GM18511 (cell line): Measurements from ENCODE around the gene PIGS.
"Not testable (repeated sequence)": the region's sequence is repeated elsewhere in the genome, so short reads cannot be mapped to it uniquely, and the experiment has no call there.

ENCODE experiments used
- ATAC-seq: cut with Tn5 transposase; IDR thresholded peaks from one replicate; pipeline ENCODE4 v1.9.1; 2021; ENCODE audit warnings: mild to moderate bottlenecking, moderate library complexity; ENCODE audit not compliant: unreplicated experiment

PIGS gene

DNA sequence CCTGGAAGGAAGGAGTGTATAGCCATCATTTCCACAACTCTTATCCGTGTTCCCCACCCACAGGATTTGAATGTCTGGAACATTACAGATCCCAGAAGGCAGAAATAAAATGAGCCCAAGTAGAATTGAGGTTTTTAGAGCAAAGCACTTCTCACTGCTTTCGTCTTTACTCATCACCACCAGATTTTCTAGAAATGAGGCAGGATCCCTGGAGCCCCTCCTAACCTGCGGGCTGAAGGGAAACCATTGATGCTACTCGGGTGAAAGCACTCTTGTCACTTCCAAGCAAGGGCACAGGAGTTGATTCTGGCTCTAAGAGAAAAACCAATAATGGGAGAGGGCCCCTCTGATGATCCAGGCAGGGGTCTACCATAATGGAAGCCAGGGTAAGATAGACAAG is 8.2 kb upstream of the PIGS start:
- ATAC-seq, result no peak

DNA sequence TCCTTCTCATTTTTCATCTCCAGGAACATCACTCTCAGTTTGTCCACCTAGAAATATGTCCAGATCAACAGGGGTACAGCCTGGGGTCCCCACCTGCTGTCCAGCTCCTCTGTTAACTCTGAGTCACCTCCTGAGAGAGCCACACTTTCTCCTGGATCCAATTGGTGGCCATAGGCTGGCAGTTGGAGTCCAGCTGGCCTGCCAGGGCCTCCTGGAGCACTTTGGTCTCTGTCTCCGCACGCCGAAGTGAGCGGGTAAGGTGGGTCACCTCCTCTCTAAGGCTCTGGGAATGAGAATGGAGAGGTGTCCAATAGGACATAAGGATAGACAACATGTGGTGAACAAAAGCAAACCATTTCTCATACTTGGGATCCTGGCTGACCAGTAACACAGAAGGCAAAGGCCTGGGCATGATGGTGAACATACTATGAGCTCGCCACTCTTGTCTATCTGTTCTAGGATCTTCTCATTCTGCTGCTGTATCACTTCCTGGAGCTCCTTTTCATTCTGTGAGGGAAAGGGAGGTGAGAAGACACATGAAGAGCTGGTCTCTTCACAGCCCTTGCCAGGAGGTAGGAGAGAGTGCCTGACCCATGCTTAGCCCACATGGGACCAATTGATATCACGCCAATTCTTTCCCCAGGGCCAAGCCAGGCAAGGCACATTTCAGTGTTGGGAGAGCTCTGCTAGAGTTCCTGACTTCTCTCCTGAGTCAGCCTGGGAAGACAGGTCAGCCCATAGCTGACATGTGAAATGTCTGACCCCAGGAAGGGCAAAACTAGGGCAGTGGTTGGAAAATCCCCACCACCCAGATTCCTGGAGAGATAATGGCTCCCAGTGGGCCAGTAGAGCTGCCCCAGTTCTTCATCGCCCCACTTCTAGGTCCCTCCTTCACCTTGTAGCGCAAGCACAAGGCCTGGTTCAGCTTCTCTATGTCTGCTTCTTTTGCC is 7.2 kb upstream of the PIGS start:
- no peak for ATAC-seq

DNA sequence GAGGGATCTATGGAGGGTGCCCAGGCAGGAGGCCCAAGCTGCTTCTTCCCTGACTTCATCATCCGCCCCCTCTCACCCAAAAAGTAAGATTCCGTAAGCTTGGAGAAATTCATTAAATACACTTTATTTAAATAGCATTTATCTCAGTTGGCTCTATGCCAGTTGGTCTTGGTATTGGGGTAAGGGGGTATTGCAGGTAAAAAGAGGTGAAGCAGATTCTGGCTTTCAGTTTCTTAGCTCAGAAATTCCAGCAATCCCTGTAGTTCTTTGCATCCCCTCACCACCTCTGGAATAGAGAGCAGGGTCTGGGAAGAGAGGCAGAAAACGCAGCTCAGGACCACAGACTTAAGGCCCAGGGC is 6.1 kb upstream of the PIGS start:
- ATAC-seq, result no peak

DNA sequence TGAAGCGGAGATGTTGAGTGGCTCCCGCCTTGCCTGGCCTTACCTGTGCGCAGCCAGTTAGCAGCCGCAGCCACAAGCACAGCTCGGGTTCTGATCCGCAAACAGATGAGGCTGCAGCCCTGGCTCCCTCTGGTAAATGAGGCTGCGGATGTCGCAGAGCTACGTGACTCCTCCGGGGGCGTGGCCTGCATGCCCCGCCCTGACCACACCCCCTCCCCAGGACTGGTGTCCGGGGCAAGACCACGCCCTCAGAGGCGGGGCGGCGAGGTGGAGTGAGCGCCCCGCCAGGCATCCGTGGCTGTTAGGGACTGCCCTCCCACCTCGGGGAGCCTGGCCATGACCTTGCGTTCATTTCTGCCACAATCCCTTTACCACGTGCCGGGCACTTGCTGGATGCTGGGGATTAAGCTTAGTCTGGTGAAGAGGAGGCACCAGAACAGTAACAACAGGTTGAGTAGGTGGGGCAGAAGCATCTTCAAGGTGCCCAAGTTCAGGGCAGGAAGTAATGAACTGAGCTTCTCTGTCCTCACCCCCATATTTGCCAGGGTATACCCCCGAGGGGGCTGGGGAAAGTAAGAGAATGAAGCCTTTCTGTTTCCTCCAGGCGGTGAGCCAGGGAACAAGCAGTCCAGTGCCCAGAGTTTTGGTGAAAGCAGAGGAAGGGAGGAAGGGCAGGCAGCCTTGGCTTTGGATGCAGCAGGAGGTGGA is 5.6 kb upstream of the PIGS start, which contains the start of gene ALDOC:
Gene ALDOC, minus strand, starts transcription at position 138 of the 708 bp plus-strand sequence. CDS start 1,363 bp downstream, outside the sequence.
- ATAC-seq, result peak; percentile 81

DNA sequence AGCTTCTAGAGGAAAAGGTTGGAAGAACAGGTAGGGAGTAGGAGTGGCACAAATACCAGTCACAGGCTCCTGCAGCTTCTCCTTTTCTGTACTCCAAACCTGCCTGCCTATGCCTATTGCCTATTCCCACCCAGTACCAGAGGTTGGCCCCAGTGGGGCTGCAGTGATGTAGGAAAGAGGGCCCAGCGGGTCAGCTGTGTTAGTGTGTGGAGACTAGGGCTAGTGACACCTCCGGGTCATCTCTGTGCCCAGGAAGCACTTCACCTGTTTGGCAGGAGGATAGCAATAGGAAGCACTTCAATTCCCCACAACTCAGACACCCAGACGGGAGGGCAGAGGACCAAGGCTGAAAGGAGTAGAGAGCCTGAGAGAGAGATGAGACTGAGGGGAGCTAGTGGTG is 4.7 kb upstream of the PIGS start:
- not testable (repeated sequence) for ATAC-seq

DNA sequence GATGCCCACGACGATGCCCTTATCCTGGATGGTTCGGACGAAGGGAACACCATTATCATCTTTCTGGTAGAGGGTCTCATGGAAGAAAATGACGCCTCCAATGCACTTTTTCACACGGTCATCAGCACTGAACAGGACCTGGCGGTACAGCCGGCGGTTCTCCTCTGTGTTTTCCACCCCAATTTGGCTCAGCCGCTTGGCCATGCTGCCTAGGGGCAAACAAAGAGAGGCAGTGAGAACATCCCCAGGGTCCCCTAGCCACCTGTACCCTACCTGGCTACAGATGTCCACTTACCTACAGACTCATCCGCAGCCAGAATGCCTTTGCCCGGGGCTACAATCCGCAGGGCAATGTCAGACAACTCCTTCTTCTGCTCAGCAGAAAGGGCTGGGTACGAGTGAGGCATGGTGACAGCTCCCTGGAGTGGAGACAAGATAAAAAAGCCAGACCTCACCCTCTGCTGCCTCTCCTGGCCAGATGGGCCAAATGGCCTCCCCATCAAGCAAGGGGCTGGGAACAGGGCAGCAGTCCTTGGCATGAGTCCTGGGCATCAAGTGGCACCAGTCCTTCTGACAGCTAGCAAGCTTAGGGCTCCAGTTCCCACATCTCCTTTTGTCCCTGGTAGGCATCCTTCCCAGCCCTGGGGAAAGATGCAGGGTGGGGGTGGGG is 3.9 kb upstream of the PIGS start:
- ATAC-seq, result no peak

DNA sequence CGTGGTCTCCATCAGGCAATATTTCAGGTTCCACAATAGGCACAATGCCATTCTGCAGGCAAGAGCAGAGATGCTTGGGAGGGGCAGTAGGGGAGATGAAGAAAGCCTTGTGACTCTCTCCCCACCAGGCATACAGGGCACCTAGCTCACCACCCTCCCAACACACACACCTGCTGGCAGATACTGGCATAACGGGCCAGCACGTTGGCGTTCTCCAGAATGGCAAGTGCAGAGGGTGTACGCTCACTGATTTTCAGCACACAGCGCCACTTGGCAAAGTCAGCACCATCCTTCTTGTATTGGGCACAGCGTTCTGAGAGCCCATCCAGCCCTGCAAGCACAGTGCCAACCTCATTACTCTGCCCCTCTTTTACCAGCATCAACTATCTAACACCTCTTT is 3.2 kb upstream of the PIGS start:
- ATAC-seq, result no peak

DNA sequence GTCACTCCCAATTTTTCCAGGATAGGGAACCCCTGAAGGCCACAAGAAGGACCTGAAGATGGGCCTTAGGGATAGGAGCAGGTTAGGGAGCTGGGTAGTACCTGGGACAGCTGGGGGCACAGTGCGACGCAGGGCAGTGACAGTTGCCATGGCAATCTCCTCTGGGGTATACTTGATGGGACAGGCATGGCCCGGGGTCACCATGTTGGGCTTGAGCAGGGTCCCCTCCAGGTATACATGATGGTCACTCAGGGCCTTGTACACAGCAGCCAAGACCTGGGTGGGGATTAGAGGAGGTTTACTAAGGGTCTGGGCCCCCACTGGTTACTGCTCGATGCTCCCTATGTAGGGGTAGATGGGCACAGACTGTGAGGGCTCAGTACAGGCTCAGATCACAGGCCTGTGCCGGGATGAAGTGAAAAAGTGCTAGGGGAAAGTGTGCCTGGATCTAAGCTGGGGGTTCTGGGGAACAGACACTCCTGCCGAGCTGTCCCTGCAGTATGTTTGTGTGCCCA is 2.7 kb upstream of the PIGS start:
- no peak for ATAC-seq

DNA sequence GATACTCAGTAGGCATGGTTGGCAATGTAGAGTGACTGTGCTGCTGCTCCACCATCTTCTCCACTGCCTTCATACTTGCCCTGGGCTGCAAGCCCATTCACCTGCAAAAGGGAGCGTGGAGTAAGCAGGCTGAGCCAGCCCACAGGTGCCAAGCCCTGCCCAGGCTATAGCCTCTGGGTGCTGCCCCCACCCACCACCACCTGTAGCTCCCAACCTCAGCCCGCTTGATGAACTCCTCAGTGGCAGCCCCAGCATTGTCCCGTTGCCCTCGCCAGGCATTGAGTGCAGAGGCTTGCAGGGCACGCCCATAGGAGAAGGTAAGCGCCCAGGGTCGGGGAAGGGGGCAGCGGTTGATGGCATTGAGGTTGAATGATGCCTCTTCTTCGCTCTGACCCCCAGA is 2.2 kb upstream of the PIGS start:
- ATAC-seq, result no peak

DNA sequence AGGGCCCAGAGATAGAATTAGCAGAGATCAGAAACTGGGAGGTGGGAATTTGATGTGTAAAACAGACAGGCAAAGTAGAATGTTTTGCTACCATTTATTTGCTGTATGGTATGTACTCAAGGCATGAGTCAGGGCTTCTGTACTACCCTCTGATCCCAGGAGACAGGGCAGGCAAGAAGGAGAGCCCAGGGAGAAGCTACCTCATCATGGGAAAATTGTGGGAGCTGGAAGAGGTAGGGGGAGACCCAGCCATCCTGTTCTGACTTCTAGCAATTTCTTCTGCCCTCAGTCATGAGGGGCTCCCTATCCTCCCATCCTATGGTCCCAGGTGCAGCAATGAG is 1.7 kb upstream of the PIGS start:
- no peak for ATAC-seq

DNA sequence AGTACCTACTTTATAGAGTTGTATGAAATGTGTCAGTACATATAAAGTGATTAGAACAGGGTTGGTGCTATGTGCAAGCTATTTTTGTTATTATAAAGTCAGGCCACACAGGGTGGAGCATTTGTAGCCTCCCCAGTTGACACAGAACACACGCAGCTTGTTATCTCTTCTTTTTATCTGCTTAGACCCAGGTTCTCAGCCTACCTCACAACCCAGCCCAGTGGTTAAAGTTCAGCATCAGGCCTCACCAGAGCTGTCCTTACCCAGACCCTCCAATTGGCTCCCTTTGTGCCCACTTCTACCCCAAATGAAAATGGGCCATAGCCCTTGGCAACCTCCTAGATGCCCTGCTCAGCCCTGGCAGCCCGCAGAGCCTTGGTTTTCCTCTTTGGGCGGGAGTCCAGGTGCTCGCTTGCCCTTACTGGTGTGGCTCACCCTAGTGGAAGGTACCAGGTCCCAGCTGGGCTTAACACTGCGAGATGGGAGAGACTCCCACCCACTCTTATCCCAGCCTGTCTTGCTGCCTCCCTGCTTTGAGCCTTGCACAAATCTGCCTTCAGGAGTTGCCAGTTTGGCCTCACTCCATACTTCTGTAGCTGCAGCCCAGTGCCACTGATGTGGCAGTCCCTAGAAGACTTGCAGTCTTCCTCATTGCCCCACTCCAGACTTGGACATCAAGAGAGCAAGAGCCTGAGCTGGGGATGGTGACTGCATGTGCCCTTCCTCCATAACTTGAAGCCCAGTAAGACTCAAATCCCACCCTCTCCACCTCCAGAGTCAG is 1.1 kb upstream of the PIGS start:
- ATAC-seq, result no peak

DNA sequence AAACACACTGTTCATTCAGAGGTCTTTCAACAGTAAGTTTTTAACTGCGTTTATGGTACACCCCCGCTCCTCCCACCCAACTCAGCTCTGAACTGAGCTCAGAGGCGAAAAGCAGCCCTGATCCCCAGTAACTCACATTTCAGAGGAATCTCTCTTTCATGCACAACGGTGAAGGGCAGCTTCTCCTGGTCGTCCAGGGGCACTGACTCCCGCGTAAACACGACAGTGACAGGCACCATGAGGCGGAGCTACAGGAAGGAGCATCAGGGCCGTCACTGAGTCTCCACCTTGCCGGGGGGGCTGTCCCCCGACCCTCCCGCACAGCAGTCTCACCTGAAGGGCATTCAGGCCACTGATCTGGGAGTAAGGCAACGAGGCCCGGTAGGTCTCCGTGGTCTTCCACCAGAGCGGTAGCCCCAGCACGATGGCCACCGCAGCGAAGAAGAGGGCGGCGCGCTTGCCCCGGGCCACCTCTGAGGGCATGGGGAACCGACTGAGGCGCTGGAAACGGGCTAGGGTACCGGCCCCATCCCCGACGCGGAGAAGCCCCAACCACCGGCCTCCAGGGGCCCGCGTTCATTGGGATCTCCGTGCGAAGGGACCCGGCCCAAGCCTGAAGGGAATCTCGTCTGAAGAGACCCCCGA is 486 bp downstream of the PIGS start:
- peak; percentile 35 for ATAC-seq

DNA sequence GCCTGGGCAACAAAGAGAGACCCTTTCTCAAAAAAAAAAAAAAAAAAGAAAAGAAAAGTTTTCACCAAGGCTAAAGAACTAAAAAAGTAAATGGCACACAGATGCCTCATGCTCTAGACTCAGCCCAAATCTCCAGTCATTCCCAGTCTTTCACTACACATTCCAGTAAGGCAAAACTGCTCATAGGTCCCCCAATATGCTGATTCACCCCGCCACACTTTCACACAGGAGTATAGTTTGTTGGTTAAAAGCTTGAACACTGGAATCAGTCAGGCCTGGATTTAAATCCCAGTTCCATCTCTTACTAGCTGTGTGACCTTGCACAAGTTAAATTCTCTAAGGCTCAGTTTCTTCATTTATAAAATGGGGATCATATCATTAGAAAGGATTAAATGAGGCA is 1.9 kb downstream of the PIGS start:
- no peak for ATAC-seq

DNA sequence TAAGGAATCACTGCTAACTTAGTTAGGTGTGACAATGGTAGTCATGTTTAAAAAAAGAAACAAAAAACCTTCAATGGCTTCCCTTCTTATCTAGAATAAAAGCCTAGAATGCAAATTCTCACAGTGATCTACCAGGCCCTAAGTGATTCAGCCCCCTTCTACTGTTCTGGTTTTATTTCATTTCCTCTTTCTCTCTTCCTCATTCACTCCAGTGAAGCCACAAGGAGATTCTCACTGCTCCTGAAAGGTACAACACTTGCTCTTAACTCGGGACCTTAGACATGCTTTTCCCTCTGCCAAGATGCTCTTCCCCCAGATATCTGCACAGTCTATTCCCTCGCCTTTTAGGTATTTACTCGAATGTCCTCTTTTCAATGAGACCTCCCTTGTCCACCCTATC is 3.7 kb downstream of the PIGS start:
- ATAC-seq, result peak; percentile 35

DNA sequence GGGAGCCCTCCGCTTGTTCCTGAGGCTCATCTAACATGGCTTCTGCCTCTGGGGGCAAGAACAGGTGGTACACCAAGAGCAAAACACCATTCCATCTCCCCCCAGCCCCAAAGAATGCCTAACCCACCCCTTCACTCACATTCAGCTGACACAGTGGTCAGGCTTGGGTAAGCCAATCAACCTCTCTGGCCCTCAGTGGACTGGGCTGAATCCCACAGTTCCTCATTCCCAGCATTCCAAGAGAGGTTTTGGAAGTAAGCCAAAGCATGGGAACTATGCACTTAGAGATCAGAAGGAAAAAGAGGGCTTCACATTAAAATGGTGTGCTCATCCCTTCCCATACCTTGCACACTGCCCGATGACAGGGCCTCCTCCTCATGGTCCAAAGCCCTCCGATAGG is 7.8 kb downstream of the PIGS start:
- ATAC-seq, result no peak

DNA sequence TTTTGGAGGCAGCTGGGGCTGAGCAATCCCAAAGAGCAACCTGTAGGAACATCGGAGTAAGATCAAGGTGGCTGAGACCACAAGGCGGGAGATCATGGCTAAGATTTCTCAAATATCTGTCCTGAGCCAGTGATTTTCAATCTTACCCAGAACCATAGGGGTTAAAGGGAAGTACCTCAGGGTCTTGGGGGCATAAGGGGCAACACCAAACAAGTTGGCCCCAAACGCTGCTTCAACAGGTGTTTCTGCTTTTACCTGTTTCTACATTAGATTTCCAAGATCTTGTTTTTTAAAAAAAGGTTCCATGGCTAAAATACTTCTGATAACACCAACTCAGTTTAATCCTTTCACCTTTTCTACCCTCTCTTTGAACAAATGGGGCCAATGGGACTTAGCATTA is 16.3 kb downstream of the PIGS start:
- ATAC-seq, result no peak

DNA sequence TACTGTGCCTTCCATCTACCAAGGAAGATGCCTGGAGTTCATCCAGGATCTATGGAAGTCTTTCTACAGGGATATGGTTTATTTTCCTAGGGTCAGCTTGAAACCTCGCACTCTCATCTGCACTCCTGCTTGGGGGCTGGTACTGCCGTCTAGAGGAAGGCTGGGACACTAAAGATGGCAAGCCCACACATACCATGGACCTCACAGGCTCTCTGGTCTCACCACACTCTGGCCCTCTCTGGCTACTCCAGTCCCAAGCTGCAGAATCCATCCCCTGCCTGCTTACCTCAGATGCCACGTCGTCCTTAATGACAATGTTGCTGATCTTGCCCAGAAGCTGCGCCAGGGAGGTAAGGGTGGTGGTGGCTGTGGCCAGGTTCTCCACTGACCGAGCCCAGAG is 16.8 kb downstream of the PIGS start:
- ATAC-seq, result no peak

DNA sequence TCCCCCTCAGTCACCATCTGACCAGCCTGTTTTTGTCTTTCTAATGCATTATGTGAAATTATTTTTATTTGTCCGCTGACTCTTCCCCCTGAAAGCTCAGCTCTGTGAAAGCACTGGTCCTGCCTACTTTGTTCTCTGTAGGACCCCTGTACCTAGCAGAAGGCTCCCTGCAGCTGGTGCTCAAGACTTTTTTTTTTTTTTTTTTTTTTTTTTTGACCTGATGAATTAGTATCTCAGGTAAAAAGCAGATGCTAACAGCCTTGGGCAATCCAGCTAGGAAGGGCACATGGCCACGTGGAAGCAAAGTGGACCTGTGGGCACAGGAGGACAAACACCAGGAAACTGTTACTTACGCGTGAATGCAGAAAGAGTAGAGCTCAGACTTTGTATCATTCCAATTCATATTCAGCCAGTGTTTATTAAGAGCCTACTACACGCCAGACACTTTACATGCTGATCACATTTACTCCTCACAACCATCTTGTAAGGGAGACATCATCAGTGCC is 18.3 kb downstream of the PIGS start:
- ATAC-seq, result no peak

DNA sequence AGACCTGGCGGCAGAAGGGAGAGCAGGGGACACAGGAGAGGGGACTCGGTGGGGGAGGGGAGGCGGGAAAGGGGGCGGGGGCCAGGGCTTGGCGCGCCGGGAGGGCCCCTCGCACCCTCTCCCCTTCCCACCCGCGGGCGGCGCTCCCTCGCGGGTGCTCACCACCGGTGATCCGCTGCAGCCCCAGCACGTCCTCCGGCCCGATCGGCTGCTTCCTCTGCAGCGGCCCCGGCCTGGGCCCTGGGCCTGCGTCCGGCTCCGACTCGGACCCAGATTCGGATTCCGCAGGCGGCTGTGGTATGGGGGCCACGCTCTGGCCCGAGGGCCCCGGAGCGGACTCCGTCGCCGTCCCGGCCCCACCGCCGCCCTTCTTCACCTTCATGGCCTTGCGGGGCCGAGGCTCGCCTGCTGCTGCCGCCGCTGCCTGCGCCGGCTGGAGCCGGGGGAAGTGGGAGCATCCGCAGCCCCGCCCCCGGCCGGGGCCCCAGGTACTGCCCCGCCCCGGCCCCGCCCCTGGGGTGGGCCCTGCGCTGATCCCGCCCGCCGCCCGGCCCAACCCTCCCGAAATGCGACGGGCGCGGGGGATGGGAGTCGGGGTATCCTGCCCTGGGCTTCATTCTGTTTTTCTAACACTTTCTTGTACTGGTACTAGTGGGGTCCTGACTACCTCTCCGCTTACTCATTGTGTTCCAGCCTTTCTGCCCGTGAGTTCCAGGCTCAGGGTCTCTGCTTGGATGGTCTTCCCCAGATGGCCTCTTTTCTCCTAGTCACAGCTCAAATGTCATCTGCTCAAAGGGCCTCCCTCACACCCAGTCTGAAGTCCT is 18.9 kb downstream of the PIGS start, which contains the start of gene UNC119:
Gene UNC119, minus strand, starts transcription at position 449 of the 824 bp plus-strand sequence. Its CDS starts 67 bp downstream, at position 382.
- ATAC-seq, result peak; percentile 56
